GM23248 (cell line): Measurements from ENCODE around the gene FAM13C. TPM values are rescaled to one million over a fixed set of nuclear protein-coding genes. Genes with fewer than 3 reads are reported as not detected.

Experiments used
- DNase-seq: peaks from one replicate; pipeline ENCODE4 v3.0.0-alpha.2; 2015
- H2AFZ ChIP-seq: fragments of 200-600 bp; sonication (generic); 2 replicates; pipeline ENCODE4 v1.6.1; 2016; ENCODE audit warnings: antibody characterized with exemption
- H3F3A ChIP-seq: fragments of 200-600 bp; sonication (generic); 2 replicates; pipeline ENCODE4 v1.6.1; 2016; ENCODE audit warnings: mild to moderate bottlenecking, antibody characterized with exemption, mixed run types; ENCODE audit not compliant: insufficient read depth
- H3K27ac ChIP-seq: fragments of 200-600 bp; sonication (generic); 2 replicates; pipeline ENCODE4 v1.5.1; 2016; ENCODE audit warnings: mild to moderate bottlenecking
- H3K27me3 ChIP-seq: fragments of 200-600 bp; sonication (generic); replicated peaks from 2 replicates; pipeline ENCODE4 v1.6.1; 2016; ENCODE audit warnings: mild to moderate bottlenecking; ENCODE audit not compliant: insufficient read depth
- H3K36me3 ChIP-seq: fragments of 200-600 bp; sonication (generic); 2 replicates; pipeline ENCODE4 v1.6.1; 2016; ENCODE audit warnings: low read depth, mild to moderate bottlenecking
- H3K4me1 ChIP-seq: fragments of 200-600 bp; sonication (generic); 2 replicates; pipeline ENCODE4 v1.6.1; 2016; ENCODE audit warnings: mild to moderate bottlenecking; ENCODE audit not compliant: insufficient read depth
- H3K4me2 ChIP-seq: fragments of 200-600 bp; sonication (generic); one replicate; pipeline ENCODE4 v1.6.1; 2016; ENCODE audit warnings: mild to moderate bottlenecking; ENCODE audit not compliant: unreplicated experiment
- H3K4me3 ChIP-seq: fragments of 200-600 bp; sonication (generic); 2 replicates; pipeline ENCODE4 v1.5.1; 2016; ENCODE audit warnings: mild to moderate bottlenecking
- H3K79me2 ChIP-seq: fragments of 200-600 bp; sonication (generic); 2 replicates; pipeline ENCODE4 v1.6.1; 2016; ENCODE audit warnings: mild to moderate bottlenecking; ENCODE audit not compliant: insufficient read depth
- H3K9ac ChIP-seq: fragments of 200-600 bp; sonication (generic); 2 replicates; pipeline ENCODE4 v1.6.1; 2016; ENCODE audit warnings: mild to moderate bottlenecking
- H3K9me2 ChIP-seq: fragments of 200-600 bp; sonication (generic); 2 replicates; pipeline ENCODE4 v1.6.1; 2016; ENCODE audit warnings: mixed run types, mild to moderate bottlenecking, moderate library complexity; ENCODE audit not compliant: insufficient read depth
- H3K9me3 ChIP-seq: fragments of 200-600 bp; sonication (generic); one replicate; pipeline ENCODE4 v1.6.1; 2017; ENCODE audit warnings: low read depth
- H4K20me1 ChIP-seq: fragments of 200-600 bp; sonication (generic); 2 replicates; pipeline ENCODE4 v1.6.0; 2016; ENCODE audit not compliant: insufficient read depth
- EZH2 ChIP-seq: fragments of 200-600 bp; sonication (generic); IDR thresholded peaks from 2 replicates; pipeline ENCODE4 v1.6.1; 2018; ENCODE audit warnings: antibody characterized with exemption, mild to moderate bottlenecking; ENCODE audit not compliant: insufficient read depth, poor library complexity, severe bottlenecking
- EZH2phosphoT487 ChIP-seq: fragments of 200-600 bp; sonication (generic); IDR thresholded peaks from 2 replicates; pipeline ENCODE4 v1.6.1; 2018; ENCODE audit warnings: antibody characterized with exemption, moderate library complexity, mild to moderate bottlenecking, low read depth; ENCODE audit not compliant: insufficient read depth
- WGBS, 2 experiments: methylation state at CpG; one replicate each; pipeline ENCODE4 v1.1.6; 2015 to 2017; ENCODE audit warnings: low lambda C conversion rate in 2 of 2, low coverage in 1 of 2; ENCODE audit errors: missing lambda C conversion rate in 2 of 2; 5-methylcytosine and 5-hydroxymethylcytosine counted together
- in situ Hi-C: fragments of 300-500 bp; cut with MboI; formaldehyde crosslinking; loops from 2 replicates; pipeline ENCODE4 v1.15.0; 2020
- polyA plus RNA-seq: library from polyadenylated mRNA; unstranded; fragments of >200 nt; fragmentation: Nextera tagmentation; extraction: Ambion mirVana; gene quantifications from 2 replicates; pipeline ENCODE4 v1.2.1, GENCODE V29; 2016
- total RNA-seq: library from RNA; depleted of rRNA; stranded (reverse); fragments of >200 nt; shearing (Covaris generic); gene quantifications from 2 replicates; pipeline ENCODE4 v1.2.3, GENCODE V29; 2014

Gene FAM13C
- total and polyA plus RNA-seq, 2 experiments from 2014 or later = 0.54 to 0.56 TPM

DNA sequence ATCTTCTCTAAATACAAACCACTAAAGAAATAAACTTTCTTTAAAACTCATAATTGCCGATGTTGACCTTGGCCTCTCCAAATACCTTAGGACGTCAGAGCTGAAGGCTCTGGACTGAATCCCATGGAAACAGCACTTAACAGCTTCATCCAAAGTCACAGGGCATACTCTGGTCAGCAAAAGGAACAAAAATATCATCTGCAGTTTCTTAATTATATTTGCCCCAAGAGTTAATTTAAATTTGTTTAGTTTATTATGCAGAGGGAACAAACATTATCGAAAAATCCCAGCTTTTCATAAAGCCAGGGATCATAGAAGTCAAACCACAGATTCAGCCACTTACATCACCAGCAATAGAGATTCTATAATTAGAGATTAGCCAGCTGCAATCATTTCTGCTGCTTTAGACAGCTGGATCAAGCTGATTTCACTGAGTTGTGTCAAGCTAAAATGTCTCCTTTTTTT is 20.5 kb upstream of the FAM13C start:
- Histone ChIP-seq H3K27me3 (no peaks in the 10 kb centered on the region), H3F3A (peaks cover 13% of the 10 kb centered on the region), H3K4me3 (no peak overlapping the region), H3K9ac (no peak overlapping the region), H3K36me3 (no peaks in the 10 kb centered on the region), H3K9me2 (no peaks in the 10 kb centered on the region), H4K20me1 (no peaks in the 10 kb centered on the region), H2AFZ (peak overlapping the region; percentile 43; the same call in 1 of the 2 replicates), H3K9me3 (no peaks in the 10 kb centered on the region), H3K4me1 (peaks cover 20% of the 10 kb centered on the region), H3K4me2 (no peak overlapping the region), H3K27ac (no peak overlapping the region), H3K79me2 (no peaks in the 10 kb centered on the region)
- in situ Hi-C loops = no loop called here
- WGBS, 2 experiments = 37 to 40% methylated on average over 3 of the region's 3 CpGs
- DNase-seq = peak; percentile 6
- TF ChIP-seq EZH2phosphoT487 (no peak), EZH2 (no peak)

DNA sequence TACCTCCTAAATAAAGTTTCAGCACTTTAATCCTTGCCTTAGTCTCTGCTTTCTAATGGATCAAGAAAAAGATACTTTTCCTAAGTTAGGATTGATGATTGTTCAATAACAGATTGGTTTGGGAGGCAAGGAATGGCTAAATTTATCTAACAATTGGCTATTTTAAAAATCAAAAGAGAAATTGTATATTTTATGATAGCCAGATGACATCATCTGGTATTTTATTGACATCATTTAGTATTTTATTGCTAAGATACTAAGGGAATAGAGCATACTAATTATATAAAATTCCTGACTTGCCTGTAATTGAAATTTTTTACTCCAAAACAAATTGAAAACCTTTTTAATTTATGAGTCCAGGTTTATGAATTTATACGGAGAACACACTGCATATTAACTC is 19.3 kb upstream of the FAM13C start:
- Histone ChIP-seq H3F3A (peaks cover 2% of the 10 kb centered on the region), H3K79me2 (no peaks in the 10 kb centered on the region), H3K4me1 (peaks cover 8% of the 10 kb centered on the region), H3K4me2 (no peak overlapping the region), H3K4me3 (no peak overlapping the region), H3K27me3 (no peaks in the 10 kb centered on the region), H2AFZ (no peak overlapping the region), H4K20me1 (no peaks in the 10 kb centered on the region), H3K9me2 (no peaks in the 10 kb centered on the region), H3K9ac (no peak overlapping the region), H3K9me3 (no peaks in the 10 kb centered on the region), H3K36me3 (no peaks in the 10 kb centered on the region), H3K27ac (no peak overlapping the region)
- no peak for TF ChIP-seq EZH2
- no peak for TF ChIP-seq EZH2phosphoT487
- DNase-seq = no peak
- in situ Hi-C loops = no loop called here
- WGBS, 2 experiments = 44 to 54% methylated on average over 1 of the region's 1 CpG

DNA sequence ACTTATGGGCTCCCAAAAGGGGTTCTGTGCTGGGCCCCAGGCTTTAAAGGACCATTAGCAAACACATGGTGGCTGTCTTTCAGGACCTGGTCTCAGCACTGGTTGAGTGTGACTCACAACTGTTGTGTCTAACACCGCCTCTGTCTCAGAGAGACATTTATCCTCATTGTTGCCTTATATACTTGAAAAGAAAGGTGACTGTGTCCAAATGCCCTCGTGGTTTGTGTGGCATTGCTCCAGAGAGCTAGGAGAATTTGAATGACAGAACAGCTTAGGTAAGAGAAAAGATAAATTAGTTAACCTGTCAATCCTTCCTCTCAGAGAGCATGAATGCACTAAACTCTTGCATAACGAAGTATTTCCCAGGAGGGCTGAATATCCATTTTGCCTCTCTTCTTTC is 14.5 kb upstream of the FAM13C start:
- DNase-seq = no peak
- H3F3A ChIP-seq = no peaks in the 10 kb centered on the region
- in situ Hi-C loops = no loop called here
- H3K4me1 ChIP-seq = 0 out of 2 replicates have a peak, but pooled peaks cover 11% of the 10 kb centered on the region
- no peak overlapping the region for H3K4me2 ChIP-seq
- H3K27me3 ChIP-seq = no peaks in the 10 kb centered on the region
- H3K36me3 ChIP-seq = no peaks in the 10 kb centered on the region
- no peak overlapping the region for H3K27ac ChIP-seq
- H3K9ac ChIP-seq = no peak overlapping the region
- no peaks in the 10 kb centered on the region for H3K9me3 ChIP-seq
- no peaks in the 10 kb centered on the region for H3K9me2 ChIP-seq
- 70 to 73% methylated on average over 3 of the region's 3 CpGs for WGBS, 2 experiments
- no peaks in the 10 kb centered on the region for H4K20me1 ChIP-seq
- no peaks in the 10 kb centered on the region for H3K79me2 ChIP-seq
- H2AFZ ChIP-seq = no peak overlapping the region
- TF ChIP-seq EZH2phosphoT487 = no peak
- no peak for TF ChIP-seq EZH2
- no peak overlapping the region for H3K4me3 ChIP-seq

DNA sequence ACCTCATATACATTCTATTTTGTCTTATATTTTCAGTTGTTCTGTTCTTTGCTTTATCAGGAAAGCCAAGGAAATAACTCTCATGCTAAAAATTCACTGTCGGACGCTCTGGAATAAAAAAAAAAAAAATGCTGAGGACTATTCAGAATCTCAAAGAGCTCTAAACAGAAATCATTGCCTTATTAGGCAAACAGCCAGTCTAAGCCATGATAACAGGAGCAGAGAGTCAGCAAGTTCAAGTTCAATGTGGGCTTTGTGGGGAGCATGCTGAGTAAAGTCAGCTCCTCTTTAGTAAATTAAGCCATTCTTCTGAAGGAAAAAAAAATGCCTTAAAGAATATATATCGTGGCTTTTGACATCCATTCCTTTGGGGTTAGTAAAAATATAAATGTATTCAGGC is 13.6 kb upstream of the FAM13C start:
- H3K27me3 ChIP-seq = no peaks in the 10 kb centered on the region
- WGBS, 2 experiments = 74 to 75% methylated on average over 3 of the region's 3 CpGs
- no peaks in the 10 kb centered on the region for H3K36me3 ChIP-seq
- H3K4me1 ChIP-seq = 0 out of 2 replicates have a peak, but pooled peaks cover 11% of the 10 kb centered on the region
- no peak overlapping the region for H3K4me3 ChIP-seq
- no peaks in the 10 kb centered on the region for H4K20me1 ChIP-seq
- no peak overlapping the region for H3K27ac ChIP-seq
- no peaks in the 10 kb centered on the region for H3F3A ChIP-seq
- H2AFZ ChIP-seq = no peak overlapping the region
- in situ Hi-C loops = no loop called here
- H3K9ac ChIP-seq = no peak overlapping the region
- H3K9me2 ChIP-seq = no peaks in the 10 kb centered on the region
- no peaks in the 10 kb centered on the region for H3K79me2 ChIP-seq
- TF ChIP-seq EZH2 = no peak
- no peak for TF ChIP-seq EZH2phosphoT487
- no peaks in the 10 kb centered on the region for H3K9me3 ChIP-seq
- DNase-seq = no peak
- H3K4me2 ChIP-seq = no peak overlapping the region

DNA sequence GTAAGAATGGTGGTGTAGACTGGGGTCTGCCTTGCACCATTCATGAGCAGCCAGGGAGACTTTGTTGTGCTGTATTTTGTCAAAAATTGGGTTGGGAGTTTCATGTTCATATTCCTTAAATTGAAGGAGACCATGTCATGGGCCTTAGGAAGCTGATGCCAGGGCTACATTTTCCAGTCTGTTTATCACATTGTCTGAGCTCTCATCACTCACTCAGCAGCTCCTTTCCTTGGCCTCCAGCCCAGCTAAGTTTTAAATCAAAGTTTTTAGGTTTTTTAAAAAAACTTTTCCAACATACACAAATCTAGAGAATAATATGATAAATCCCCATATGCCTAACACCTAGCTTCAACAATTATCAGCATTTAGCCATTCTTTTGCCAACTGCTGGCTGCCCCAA is 12.6 kb upstream of the FAM13C start:
- no peak overlapping the region for H3K9ac ChIP-seq
- DNase-seq = no peak
- no peak overlapping the region for H3K4me3 ChIP-seq
- in situ Hi-C loops = no loop called here
- H3K27ac ChIP-seq = no peak overlapping the region
- no peaks in the 10 kb centered on the region for H3K79me2 ChIP-seq
- 0 out of 2 replicates have a peak, but pooled peaks cover 11% of the 10 kb centered on the region for H3K4me1 ChIP-seq
- no peaks in the 10 kb centered on the region for H3F3A ChIP-seq
- TF ChIP-seq EZH2 = no peak
- no peak for TF ChIP-seq EZH2phosphoT487
- H3K27me3 ChIP-seq = no peaks in the 10 kb centered on the region
- H3K9me2 ChIP-seq = no peaks in the 10 kb centered on the region
- no peaks in the 10 kb centered on the region for H4K20me1 ChIP-seq
- no peak overlapping the region for H2AFZ ChIP-seq
- H3K36me3 ChIP-seq = no peaks in the 10 kb centered on the region
- no peak overlapping the region for H3K4me2 ChIP-seq
- no peaks in the 10 kb centered on the region for H3K9me3 ChIP-seq
